Trophoblast cell (in vitro differentiated cells and primary cell): Measurements from ENCODE around the gene HOXB9.
A peak's percentile ranks its signal among the peaks of the same experiment; 100 is the strongest.

Source experiments
- DNase-seq, 2 donors: peaks; one replicate each; pipeline ENCODE4 v3.0.0-alpha.2; 2016
- H2AFZ ChIP-seq: 2 replicates; pipeline ENCODE4 v1.6.1; 2013; ENCODE audit warnings: low read length, moderate library complexity, mild to moderate bottlenecking; ENCODE audit not compliant: insufficient read depth, poor library complexity
- H2AK5ac ChIP-seq: 2 replicates; pipeline ENCODE4 v1.6.1; 2013; ENCODE audit warnings: mild to moderate bottlenecking, low read length
- H2BK120ac ChIP-seq: 2 replicates; pipeline ENCODE4 v1.6.1; 2013; ENCODE audit warnings: low read length, mild to moderate bottlenecking, moderate library complexity; ENCODE audit not compliant: insufficient read depth, poor library complexity
- H2BK12ac ChIP-seq: 2 replicates; pipeline ENCODE4 v1.6.1; 2013; ENCODE audit warnings: mild to moderate bottlenecking, low read length, moderate library complexity
- H2BK5ac ChIP-seq: 2 replicates; pipeline ENCODE4 v1.6.1; 2013; ENCODE audit warnings: low read length, low read depth, moderate library complexity, mild to moderate bottlenecking; ENCODE audit not compliant: poor library complexity
- H3K14ac ChIP-seq: 2 replicates; pipeline ENCODE4 v1.6.1; 2013; ENCODE audit warnings: mild to moderate bottlenecking, low read length
- H3K18ac ChIP-seq: 2 replicates; pipeline ENCODE4 v1.6.1; 2013; ENCODE audit warnings: mild to moderate bottlenecking, low read length
- H3K23ac ChIP-seq: 2 replicates; pipeline ENCODE4 v1.6.1; 2013; ENCODE audit warnings: low read length
- H3K27ac ChIP-seq: 2 replicates; pipeline ENCODE4 v1.5.1; 2013; ENCODE audit warnings: low read depth, mild to moderate bottlenecking, inconsistent platforms, low read length, moderate library complexity
- H3K27me3 ChIP-seq: 2 replicates; pipeline ENCODE4 v1.6.1; 2013; ENCODE audit warnings: inconsistent platforms, mild to moderate bottlenecking, low read length, moderate library complexity; ENCODE audit not compliant: insufficient read depth
- H3K36me3 ChIP-seq, 2 experiments: 1 replicate in 1 of 2; 2 replicates in 1 of 2; pipeline ENCODE4 v1.6.1; 2013; ENCODE audit warnings: low read length in 2 of 2, mild to moderate bottlenecking in 2 of 2, moderate library complexity in 1 of 2; ENCODE audit not compliant: insufficient read depth in 2 of 2, control insufficient read depth in 1 of 2
- H3K4ac ChIP-seq: 2 replicates; pipeline ENCODE4 v1.6.1; 2013; ENCODE audit warnings: low read depth, mild to moderate bottlenecking, low read length, moderate library complexity
- H3K4me1 ChIP-seq, 2 experiments: 1 replicate in 1 of 2; 2 replicates in 1 of 2; pipeline ENCODE4 v1.6.1; 2013; ENCODE audit warnings: low read length in 2 of 2, mild to moderate bottlenecking in 2 of 2, moderate library complexity in 1 of 2; ENCODE audit not compliant: insufficient read depth in 2 of 2, control insufficient read depth in 1 of 2
- H3K4me2 ChIP-seq: 2 replicates; pipeline ENCODE4 v1.6.1; 2013; ENCODE audit warnings: inconsistent platforms, mild to moderate bottlenecking, low read length, moderate library complexity
- H3K4me3 ChIP-seq: 2 replicates; pipeline ENCODE4 v1.5.1; 2013; ENCODE audit warnings: mild to moderate bottlenecking, low read depth, low read length, inconsistent platforms
- H3K79me1 ChIP-seq: one replicate; pipeline ENCODE4 v1.6.1; 2013; ENCODE audit warnings: low read length
- H3K79me2 ChIP-seq: 2 replicates; pipeline ENCODE4 v1.6.1; 2013; ENCODE audit warnings: low read length, mild to moderate bottlenecking; ENCODE audit not compliant: control insufficient read depth, insufficient read depth, poor library complexity
- H3K9ac ChIP-seq: 2 replicates; pipeline ENCODE4 v1.6.1; 2013; ENCODE audit warnings: mild to moderate bottlenecking, low read length
- H3K9me3 ChIP-seq: 2 replicates; pipeline ENCODE4 v1.6.1; 2013; ENCODE audit warnings: low read depth, mild to moderate bottlenecking, control low read depth, inconsistent platforms, low read length; ENCODE audit not compliant: insufficient read depth
- H4K12ac ChIP-seq: 2 replicates; pipeline ENCODE4 v1.6.1; 2013; ENCODE audit warnings: low read depth, mild to moderate bottlenecking, low read length, moderate library complexity
- H4K8ac ChIP-seq: 2 replicates; pipeline ENCODE4 v1.6.1; 2013; ENCODE audit warnings: low read depth, mild to moderate bottlenecking, low read length, moderate library complexity
- H4K91ac ChIP-seq: one replicate; pipeline ENCODE4 v1.6.1; 2013; ENCODE audit warnings: low read depth, mild to moderate bottlenecking, low read length, moderate library complexity
- WGBS: extraction: QIAGEN DNeasy Blood & Tissue Kit; methylation state at CpG from one replicate; pipeline ENCODE4 v1.1.7; 2013; ENCODE audit warnings: missing lambda C conversion rate; ENCODE audit not compliant: insufficient read length, insufficient coverage; ENCODE audit errors: extremely low coverage; 5-methylcytosine and 5-hydroxymethylcytosine counted together

The HOXB9 gene

GRCh38 chr17:48575673-48576478 lies 50.3 kb downstream of the HOXB9 start:
- no peak overlapping the region for H3K4me3 ChIP-seq
- no peak for DNase-seq
- H3K4me1 ChIP-seq = peaks cover 26 to 42% of the 10 kb centered on the region in 2 experiments
- no peak overlapping the region for H4K91ac ChIP-seq
- peaks cover 8% of the 10 kb centered on the region for H3K79me2 ChIP-seq
- WGBS = no CpG with 5 or more reads among the region's 22 CpGs
- no peak overlapping the region for H3K9ac ChIP-seq
- H2AFZ ChIP-seq = no peak overlapping the region
- H3K9me3 ChIP-seq = no peaks in the 10 kb centered on the region
- H2AK5ac ChIP-seq = no peak overlapping the region
- H3K18ac ChIP-seq = no peak overlapping the region
- peaks cover 5 to 6% of the 10 kb centered on the region in 2 experiments for H3K36me3 ChIP-seq
- H3K14ac ChIP-seq = no peak overlapping the region
- H4K12ac ChIP-seq = no peak overlapping the region
- H3K27ac ChIP-seq = no peak overlapping the region
- no peak overlapping the region for H3K23ac ChIP-seq
- no peak overlapping the region for H2BK120ac ChIP-seq
- no peak overlapping the region for H3K4ac ChIP-seq
- H2BK12ac ChIP-seq = no peak overlapping the region
- no peak overlapping the region for H3K4me2 ChIP-seq
- peaks cover 21% of the 10 kb centered on the region for H3K79me1 ChIP-seq
- H4K8ac ChIP-seq = no peak overlapping the region
- H3K27me3 ChIP-seq = no peaks in the 10 kb centered on the region
- no peak overlapping the region for H2BK5ac ChIP-seq

DNA sequence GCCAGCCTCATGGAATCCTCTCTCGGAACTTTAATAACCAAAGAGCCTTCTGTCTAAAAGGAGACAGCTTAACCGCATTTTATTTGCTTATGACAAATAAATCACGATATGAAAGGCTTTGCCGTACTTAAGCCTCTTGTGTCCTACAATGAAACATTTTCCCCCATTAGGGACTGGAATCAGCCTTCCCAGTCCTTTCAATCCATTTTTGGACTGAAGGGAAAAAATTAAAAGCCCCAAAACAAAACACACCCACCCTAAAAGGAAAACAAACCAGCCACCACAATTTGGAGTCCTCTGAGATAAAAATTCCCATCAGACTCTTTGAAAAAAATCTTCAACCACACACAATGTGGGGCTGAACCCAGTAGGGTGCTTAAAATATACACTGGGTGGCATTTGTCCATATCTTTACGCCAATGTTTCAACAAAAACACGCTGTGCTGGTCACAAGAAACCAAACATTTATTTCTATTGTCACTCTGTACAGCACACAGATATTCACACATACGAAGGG lies 51.0 kb downstream of the HOXB9 start:
- DNase-seq = no peak
- Histone ChIP-seq H2BK5ac (no peak overlapping the region), H3K4ac (no peak overlapping the region), H3K9ac (no peak overlapping the region), H3K79me2 (peaks cover 8% of the 10 kb centered on the region), H3K9me3 (no peaks in the 10 kb centered on the region), H3K27me3 (no peaks in the 10 kb centered on the region), H4K91ac (no peak overlapping the region), H3K4me3 (no peak overlapping the region), H3K14ac (no peak overlapping the region), H2AK5ac (no peak overlapping the region), H3K36me3 (peaks cover 5 to 6% of the 10 kb centered on the region in 2 experiments), H3K4me1 (peaks cover 31 to 48% of the 10 kb centered on the region in 2 experiments), H2BK12ac (no peak overlapping the region), H3K27ac (no peak overlapping the region), H3K18ac (no peak overlapping the region), H2BK120ac (no peak overlapping the region), H3K4me2 (no peak overlapping the region), H2AFZ (no peak overlapping the region), H4K8ac (no peak overlapping the region), H3K23ac (no peak overlapping the region), H3K79me1 (peaks cover 25% of the 10 kb centered on the region), H4K12ac (no peak overlapping the region)
- no CpG with 5 or more reads among the region's 7 CpGs for WGBS

- H2AFZ ChIP-seq = no peak overlapping the region
- H3K36me3 ChIP-seq = peaks cover 5 to 6% of the 10 kb centered on the region in 2 experiments
- H3K9ac ChIP-seq = no peak overlapping the region
- H3K4me2 ChIP-seq = no peak overlapping the region
- peaks cover 8% of the 10 kb centered on the region for H3K79me2 ChIP-seq
- H3K9me3 ChIP-seq = no peaks in the 10 kb centered on the region
- H3K4me1 ChIP-seq = peaks cover 34 to 53% of the 10 kb centered on the region in 2 experiments
- no peak overlapping the region for H2BK5ac ChIP-seq
- no peak overlapping the region for H4K12ac ChIP-seq
- no peak overlapping the region for H3K14ac ChIP-seq
- H3K18ac ChIP-seq = no peak overlapping the region
- no peak overlapping the region for H3K4me3 ChIP-seq
- no peaks in the 10 kb centered on the region for H3K27me3 ChIP-seq
- H3K4ac ChIP-seq = no peak overlapping the region
- H2BK12ac ChIP-seq = no peak overlapping the region
- no peak overlapping the region for H3K23ac ChIP-seq
- no peak overlapping the region for H2AK5ac ChIP-seq
- no peak overlapping the region for H4K91ac ChIP-seq
- H2BK120ac ChIP-seq = no peak overlapping the region
- H3K27ac ChIP-seq = no peak overlapping the region
- no peak for DNase-seq
- H3K79me1 ChIP-seq = peaks cover 28% of the 10 kb centered on the region
- no CpG with 5 or more reads among the region's 8 CpGs for WGBS
- no peak overlapping the region for H4K8ac ChIP-seq
Observed at GRCh38 chr17:48574505-48575065, 51.6 kb downstream of the HOXB9 start.

- Histone ChIP-seq H3K27ac (no peak overlapping the region), H3K4ac (no peak overlapping the region), H2AK5ac (peak overlapping the region; percentile 37), H3K36me3 (peaks cover 5 to 6% of the 10 kb centered on the region in 2 experiments), H3K4me2 (no peak overlapping the region), H2BK120ac (no peak overlapping the region), H3K27me3 (peaks cover 2% of the 10 kb centered on the region), H3K4me3 (no peak overlapping the region), H3K18ac (no peak overlapping the region), H2BK5ac (no peak overlapping the region), H2BK12ac (peak overlapping the region; percentile 86), H3K79me2 (no peaks in the 10 kb centered on the region), H3K9ac (no peak overlapping the region), H3K79me1 (peaks cover 16% of the 10 kb centered on the region), H3K9me3 (no peaks in the 10 kb centered on the region), H4K91ac (peak overlapping the region; percentile 42), H3K14ac (peak overlapping the region; percentile 85), H2AFZ (no peak overlapping the region), H3K4me1 (peaks cover 24 to 46% of the 10 kb centered on the region in 2 experiments), H4K12ac (no peak overlapping the region), H3K23ac (no peak overlapping the region), H4K8ac (no peak overlapping the region)
- DNase-seq = no peak
- no CpG with 5 or more reads among the region's 1 CpG for WGBS
Observed at GRCh38 chr17:48571826-48572417, 54.2 kb downstream of the HOXB9 start.
